ENCODE results near the gene AP2B1. TPM values are rescaled to one million over a fixed set of nuclear protein-coding genes. Genes with fewer than 3 reads are reported as not detected.
A peak's percentile ranks its signal among the peaks of the same experiment; 100 is the strongest.

Gene AP2B1
- total and polyA plus RNA-seq, 12 donors = 23.4 to 167 (median 78.2) TPM

GRCh38 chr17:35731917-35732805 is 145.0 kb downstream of the AP2B1 start:
- 19 to 81% (median 30%) methylated on average over 1 to 44 of the region's 47 CpGs for WGBS, 4 donors
- DNase-seq = peak in 1 of 7 donors; percentile 47
- TF ChIP-seq, protein P1, sequence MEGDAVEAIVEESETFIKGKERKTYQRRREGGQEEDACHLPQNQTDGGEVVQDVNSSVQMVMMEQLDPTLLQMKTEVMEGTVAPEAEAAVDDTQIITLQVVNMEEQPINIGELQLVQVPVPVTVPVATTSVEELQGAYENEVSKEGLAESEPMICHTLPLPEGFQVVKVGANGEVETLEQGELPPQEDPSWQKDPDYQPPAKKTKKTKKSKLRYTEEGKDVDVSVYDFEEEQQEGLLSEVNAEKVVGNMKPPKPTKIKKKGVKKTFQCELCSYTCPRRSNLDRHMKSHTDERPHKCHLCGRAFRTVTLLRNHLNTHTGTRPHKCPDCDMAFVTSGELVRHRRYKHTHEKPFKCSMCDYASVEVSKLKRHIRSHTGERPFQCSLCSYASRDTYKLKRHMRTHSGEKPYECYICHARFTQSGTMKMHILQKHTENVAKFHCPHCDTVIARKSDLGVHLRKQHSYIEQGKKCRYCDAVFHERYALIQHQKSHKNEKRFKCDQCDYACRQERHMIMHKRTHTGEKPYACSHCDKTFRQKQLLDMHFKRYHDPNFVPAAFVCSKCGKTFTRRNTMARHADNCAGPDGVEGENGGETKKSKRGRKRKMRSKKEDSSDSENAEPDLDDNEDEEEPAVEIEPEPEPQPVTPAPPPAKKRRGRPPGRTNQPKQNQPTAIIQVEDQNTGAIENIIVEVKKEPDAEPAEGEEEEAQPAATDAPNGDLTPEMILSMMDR (IDR thresholded peaks at IDR 0.05) = no peak
- TF ChIP-seq POLR2A (IDR thresholded peaks at IDR 0.05) = no peak
- peak overlapping the region in 1 of 5 donors; percentile 15 for H3K27ac ChIP-seq
- peaks cover 6 to 8% of the 10 kb centered on the region in 2 donors for H3K4me1 ChIP-seq (replicated peaks in 1 of 2)
- no peaks in the 10 kb centered on the region for H3K27me3 ChIP-seq
- H3K9me3 ChIP-seq (replicated peaks in 1 of 3) = no peaks in the 10 kb centered on the region
- H3K36me3 ChIP-seq (replicated peaks in 1 of 2) = no peaks in the 10 kb centered on the region
- peak overlapping the region in 2 of 4 donors; percentile 65 to 77 for H3K4me3 ChIP-seq
- intact Hi-C loops (cut with DNase I) = no loop called here

- 91 to 100% (median 100%) methylated on average over 1 of the region's 1 CpG; no CpG with 5 or more reads in 1 of the 4 donors for WGBS, 4 donors
- TF ChIP-seq POLR2A (IDR thresholded peaks at IDR 0.05) = no peak
- TF ChIP-seq, protein P1 (IDR thresholded peaks at IDR 0.05) = no peak
- intact Hi-C loops (cut with DNase I) = no loop called here
Measured at GRCh38 chr17:35732806-35733136, 145.6 kb downstream of the AP2B1 start.

DNA sequence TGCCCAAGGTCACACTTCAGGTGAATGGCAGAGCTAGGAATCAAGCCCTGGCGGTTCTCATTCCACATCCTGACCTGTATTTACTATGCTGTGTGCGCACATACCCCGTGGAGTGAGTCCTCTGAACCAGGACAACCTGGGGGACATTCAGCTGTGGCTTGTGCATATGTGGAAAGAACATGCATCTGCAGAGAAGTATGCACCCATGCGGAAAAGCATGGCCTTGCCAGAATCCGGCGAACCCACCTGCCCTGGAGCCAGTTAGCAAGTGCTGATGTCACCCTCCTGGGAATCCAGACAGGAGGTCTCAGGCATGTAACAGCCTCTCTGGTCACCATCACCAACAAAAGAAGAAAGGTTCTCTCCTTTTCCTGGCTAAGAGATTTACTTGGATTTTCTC is 146.2 kb downstream of the AP2B1 start:
- H3K4me1 ChIP-seq (replicated peaks in 1 of 2) = peaks cover 6 to 8% of the 10 kb centered on the region in 2 donors
- H3K27ac ChIP-seq = no peak overlapping the region
- no peaks in the 10 kb centered on the region for H3K27me3 ChIP-seq
- no peaks in the 10 kb centered on the region for H3K36me3 ChIP-seq (replicated peaks in 1 of 2)
- no peaks in the 10 kb centered on the region for H3K9me3 ChIP-seq (replicated peaks in 1 of 3)
- TF ChIP-seq POLR2A (IDR thresholded peaks at IDR 0.05) = no peak
- TF ChIP-seq, protein P1 (IDR thresholded peaks at IDR 0.05) = no peak
- H3K4me3 ChIP-seq = no peak overlapping the region
- 88 to 94% (median 91%) methylated on average over 2 to 6 of the region's 6 CpGs for WGBS, 4 donors
- DNase-seq = peak in 1 of 7 donors; percentile 38
- intact Hi-C loops (cut with DNase I) = no loop called here

More at GRCh38 chr17:35732806-35733136, 145.6 kb downstream of the AP2B1 start:
- H3K4me1 ChIP-seq (replicated peaks in 1 of 2) = peaks cover 6 to 8% of the 10 kb centered on the region in 2 donors
- no peak overlapping the region for H3K27ac ChIP-seq
- no peaks in the 10 kb centered on the region for H3K9me3 ChIP-seq (replicated peaks in 1 of 3)
- no peaks in the 10 kb centered on the region for H3K27me3 ChIP-seq
- H3K4me3 ChIP-seq = no peak overlapping the region
- DNase-seq = no peak
- no peaks in the 10 kb centered on the region for H3K36me3 ChIP-seq (replicated peaks in 1 of 2)

DNA sequence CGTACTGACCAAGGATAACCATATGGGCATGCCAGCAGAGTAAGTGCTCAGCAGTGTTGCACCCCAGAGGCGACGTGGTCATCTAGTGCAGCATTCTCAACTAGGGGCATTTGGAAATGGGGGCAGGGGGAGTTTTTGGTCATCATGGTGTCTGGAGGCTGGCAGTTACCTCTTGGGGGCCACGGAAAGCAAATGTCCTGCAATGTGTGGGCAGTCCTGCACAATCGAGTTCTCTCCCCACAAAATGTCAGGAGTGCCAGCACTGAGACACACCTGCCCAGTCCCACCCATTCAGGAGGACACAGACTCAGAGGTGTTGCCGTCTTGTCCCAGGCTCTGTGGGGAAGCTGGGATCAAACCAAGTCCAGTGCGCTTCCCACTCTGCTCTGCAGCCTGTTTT is 147.3 kb downstream of the AP2B1 start:
- peak in 1 of 7 donors; percentile 18 for DNase-seq
- no peak for TF ChIP-seq POLR2A (IDR thresholded peaks at IDR 0.05)
- TF ChIP-seq, protein P1 (IDR thresholded peaks at IDR 0.05) = no peak
- WGBS, 4 donors = 88 to 95% (median 94%) methylated on average over 5 to 7 of the region's 7 CpGs
- Histone ChIP-seq H3K36me3 (replicated peaks in 1 of 2) (no peaks in the 10 kb centered on the region), H3K27ac (no peak overlapping the region), H3K4me1 (replicated peaks in 1 of 2) (peaks cover 6 to 8% of the 10 kb centered on the region in 2 donors), H3K9me3 (replicated peaks in 1 of 3) (no peaks in the 10 kb centered on the region), H3K4me3 (no peak overlapping the region), H3K27me3 (no peaks in the 10 kb centered on the region)
- intact Hi-C loops (cut with DNase I) = no loop called here

Data from adrenal gland (tissue), 12 donors.